Measurements from ENCODE around the gene RAB1A.

- TF ChIP-seq CTCF (IDR thresholded peaks at IDR 0.05; ENCODE audit: borderline replicate concordance, extremely low read depth, low read length, poor library complexity, severe bottlenecking): no peak
- TF ChIP-seq EZH2 (IDR thresholded peaks at IDR 0.05; ENCODE audit: borderline replicate concordance, low read depth, low read length, severe bottlenecking): no peak
Observed at GRCh38 chr2:65055422-65056214, 74.3 kb downstream of the RAB1A start.

Data from DND-41 (cell line).